ENCODE data around the gene TEX9. TPM values are rescaled to one million over a fixed set of nuclear protein-coding genes. Genes with fewer than 3 reads are reported as not detected.
A peak's percentile ranks its signal among the peaks of the same experiment; 100 is the strongest.
"Not testable (repeated sequence)": the region's sequence is repeated elsewhere in the genome, so short reads cannot be mapped to it uniquely, and the experiment has no call there.

TEX9 gene
- total RNA-seq, result 0.27 and 0.44 TPM in 2 replicates

DNA sequence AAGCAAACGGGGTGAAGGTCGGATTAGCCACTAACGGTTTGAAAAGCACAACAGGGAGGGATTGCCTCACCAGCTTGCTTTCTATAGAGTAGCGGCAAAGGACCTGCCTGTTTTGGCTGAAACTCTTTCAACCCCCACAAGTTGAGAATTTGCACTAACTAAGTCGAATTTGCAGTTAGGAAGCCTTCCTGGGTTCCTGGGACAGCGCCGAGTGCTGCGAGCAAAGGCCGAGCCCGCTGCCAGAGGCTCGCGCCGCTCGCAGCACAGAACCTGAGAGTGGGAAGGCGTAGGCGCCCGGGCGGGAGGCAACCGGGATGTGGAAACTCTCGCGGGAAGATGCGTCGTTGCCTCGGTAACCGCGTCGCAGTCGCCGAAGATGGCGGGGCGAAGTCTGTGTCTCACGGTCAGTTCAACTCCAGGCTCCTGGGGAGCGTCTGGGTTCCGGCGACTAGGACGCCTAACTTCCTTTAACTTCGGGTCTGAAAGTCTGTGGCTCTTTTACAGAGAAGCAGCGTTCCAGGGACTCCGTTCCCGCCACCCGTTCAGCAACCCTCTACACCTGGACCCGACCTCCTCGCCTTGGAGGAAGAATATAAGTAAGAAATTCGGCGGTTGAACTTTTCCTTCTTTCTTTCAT lies at the start of gene TEX9:
TEX9 (plus strand) TSS at position 352 of the 637 bp plus-strand sequence; CDS start at position 377, 25 bp downstream.
- peaks cover 45% of the 10 kb centered on the region for H3K27me3 Mint-ChIP-seq (ENCODE audit: low read depth)
- H3K36me3 Mint-ChIP-seq (ENCODE audit: low read depth), result no peaks in the 10 kb centered on the region
- H3K4me1 Mint-ChIP-seq (ENCODE audit: low read depth), result peaks cover 16% of the 10 kb centered on the region
- peak; percentile 76 for DNase-seq (ENCODE audit: low spot score)
- H3K9me3 Mint-ChIP-seq, result no peaks in the 10 kb centered on the region
- intact Hi-C loops (cut with micrococcal nuclease), result loop anchor here (2.0 to 10.0 kb wide), 2 partner anchors 50 to 118 kb away; no protein-coding TSS in a partner anchor
- peak within 1 kb of the TSS; percentile 85 for H3K4me3 Mint-ChIP-seq (ENCODE audit: low read depth)
- no peak within 1 kb of the TSS for H3K27ac Mint-ChIP-seq

GRCh38 chr15:56316561-56316960 lies 48.7 kb upstream of the TEX9 start:
- H3K27me3 Mint-ChIP-seq (ENCODE audit: low read depth); H3K36me3 Mint-ChIP-seq (ENCODE audit: low read depth); DNase-seq (ENCODE audit: low spot score): not testable (repeated sequence)

DNA sequence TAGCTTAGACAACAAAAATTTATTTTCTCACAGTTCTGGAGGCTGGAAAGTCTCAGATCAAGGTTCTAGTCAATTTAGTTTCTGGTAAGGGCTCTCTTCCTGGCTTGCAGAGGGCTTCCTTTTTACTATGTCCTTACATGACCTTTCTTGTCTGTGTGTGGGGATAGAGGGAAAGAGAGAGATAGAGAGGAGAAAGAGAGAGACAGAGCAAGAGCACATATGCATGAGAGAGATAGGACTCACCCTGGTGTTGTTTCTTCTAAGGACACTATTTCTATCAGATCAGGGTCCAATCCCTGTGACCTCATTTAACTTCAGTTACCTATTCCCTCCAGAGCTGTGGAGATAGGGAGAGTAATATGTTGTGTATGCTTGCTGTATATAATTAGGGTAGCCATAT lies 44.9 kb upstream of the TEX9 start:
- Mint-ChIP-seq H3K4me1 (ENCODE audit: low read depth) (no peaks in the 10 kb centered on the region), H3K4me3 (ENCODE audit: low read depth) (no peak overlapping the region), H3K27ac (no peak overlapping the region), H3K9me3 (peaks cover 17% of the 10 kb centered on the region), H3K27me3 (ENCODE audit: low read depth) (no peaks in the 10 kb centered on the region), H3K36me3 (ENCODE audit: low read depth) (no peaks in the 10 kb centered on the region)
- DNase-seq (ENCODE audit: low spot score), result no peak
- intact Hi-C loops (cut with micrococcal nuclease), result no loop called here

More at GRCh38 chr15:56316561-56316960, 48.7 kb upstream of the TEX9 start:
- H3K27ac Mint-ChIP-seq; H3K4me1 Mint-ChIP-seq (ENCODE audit: low read depth); H3K4me3 Mint-ChIP-seq (ENCODE audit: low read depth); intact Hi-C loops (cut with micrococcal nuclease): not testable (repeated sequence)
- H3K9me3 Mint-ChIP-seq, result peaks cover 17% of the 10 kb centered on the region

DNA sequence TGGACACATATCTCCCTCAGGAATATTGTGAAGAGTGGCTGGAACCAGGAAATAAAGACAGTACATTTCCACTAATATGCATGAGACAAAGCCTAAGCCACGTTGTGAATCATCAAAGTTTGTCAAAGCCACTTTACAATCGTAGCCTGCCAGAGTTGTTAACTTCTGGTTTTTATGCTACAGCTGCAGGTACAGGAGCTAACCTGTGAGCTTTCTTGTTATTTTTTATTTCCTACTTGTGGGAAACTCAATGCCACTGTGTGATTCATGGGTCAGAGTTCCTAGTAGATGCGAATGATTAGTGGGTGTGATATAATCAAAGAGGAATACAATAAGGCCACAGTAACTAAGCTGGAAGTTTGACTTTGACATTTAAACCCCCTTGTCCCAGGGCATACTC lies 44.4 kb upstream of the TEX9 start:
- Mint-ChIP-seq H3K27me3 (ENCODE audit: low read depth) (no peaks in the 10 kb centered on the region), H3K9me3 (peaks cover 17% of the 10 kb centered on the region), H3K4me1 (ENCODE audit: low read depth) (no peaks in the 10 kb centered on the region), H3K4me3 (ENCODE audit: low read depth) (no peak overlapping the region), H3K27ac (no peak overlapping the region), H3K36me3 (ENCODE audit: low read depth) (no peaks in the 10 kb centered on the region)
- DNase-seq (ENCODE audit: low spot score), result no peak
- intact Hi-C loops (cut with micrococcal nuclease), result no loop called here

- Mint-ChIP-seq H3K27me3 (ENCODE audit: low read depth) (no peaks in the 10 kb centered on the region), H3K9me3 (peaks cover 12% of the 10 kb centered on the region), H3K27ac (no peak overlapping the region), H3K4me1 (ENCODE audit: low read depth) (no peaks in the 10 kb centered on the region), H3K4me3 (ENCODE audit: low read depth) (no peak overlapping the region), H3K36me3 (ENCODE audit: low read depth) (no peaks in the 10 kb centered on the region)
- intact Hi-C loops (cut with micrococcal nuclease), result no loop called here
- DNase-seq (ENCODE audit: low spot score), result no peak
Measured at GRCh38 chr15:56322444-56322843, 42.8 kb upstream of the TEX9 start.

- no peak overlapping the region for H3K4me3 Mint-ChIP-seq (ENCODE audit: low read depth)
- no peaks in the 10 kb centered on the region for H3K36me3 Mint-ChIP-seq (ENCODE audit: low read depth)
- no peaks in the 10 kb centered on the region for H3K27me3 Mint-ChIP-seq (ENCODE audit: low read depth)
Measured at GRCh38 chr15:56323435-56323834, 41.8 kb upstream of the TEX9 start.

GRCh38 chr15:56325186-56325585 lies 40.0 kb upstream of the TEX9 start:
- Mint-ChIP-seq H3K36me3 (ENCODE audit: low read depth) (no peaks in the 10 kb centered on the region), H3K4me1 (ENCODE audit: low read depth) (no peaks in the 10 kb centered on the region), H3K9me3 (peaks cover 17% of the 10 kb centered on the region), H3K27me3 (ENCODE audit: low read depth) (no peaks in the 10 kb centered on the region), H3K27ac (no peak overlapping the region), H3K4me3 (ENCODE audit: low read depth) (no peak overlapping the region)
- intact Hi-C loops (cut with micrococcal nuclease), result no loop called here
- DNase-seq (ENCODE audit: low spot score), result no peak

More at GRCh38 chr15:56323435-56323834, 41.8 kb upstream of the TEX9 start:
- Mint-ChIP-seq H3K4me1 (ENCODE audit: low read depth) (no peaks in the 10 kb centered on the region), H3K9me3 (peaks cover 2% of the 10 kb centered on the region), H3K27ac (no peak overlapping the region)
- no peak for DNase-seq (ENCODE audit: low spot score)
- intact Hi-C loops (cut with micrococcal nuclease), result no loop called here

GRCh38 chr15:56327721-56328502 lies 37.3 kb upstream of the TEX9 start:
- Mint-ChIP-seq H3K9me3 (peaks cover 30% of the 10 kb centered on the region), H3K36me3 (ENCODE audit: low read depth) (no peaks in the 10 kb centered on the region)

DNA sequence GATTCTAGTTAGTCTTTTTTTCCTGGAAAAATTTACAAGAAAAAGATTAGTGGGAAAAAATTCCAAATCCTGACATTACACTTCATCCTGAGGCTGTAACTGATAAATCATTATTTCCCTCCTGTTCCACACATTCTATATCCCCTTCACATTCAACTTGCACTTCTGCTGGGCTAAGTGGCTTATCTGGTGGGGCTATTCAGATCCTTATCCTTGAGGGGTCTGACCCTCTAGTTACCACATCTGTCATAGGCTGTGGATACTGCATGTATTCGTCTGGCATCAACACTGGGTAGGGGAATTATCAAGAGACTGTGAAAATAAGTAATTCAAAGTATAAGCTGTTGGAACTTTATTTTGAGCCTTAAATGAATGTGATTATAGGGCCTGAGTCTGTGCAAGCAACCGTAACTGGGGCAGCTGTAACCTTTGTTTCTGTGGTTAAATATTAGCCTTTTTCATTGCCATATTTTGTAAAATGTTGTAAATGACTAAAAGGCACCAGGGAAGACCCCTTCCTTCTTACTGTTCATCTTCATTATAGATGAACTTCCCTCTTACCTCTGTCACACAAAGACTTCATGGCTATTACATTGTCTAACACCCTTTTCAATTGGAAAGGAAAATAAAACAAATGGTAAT lies 28.0 kb upstream of the TEX9 start:
- Mint-ChIP-seq H3K4me3 (ENCODE audit: low read depth) (no peak overlapping the region), H3K36me3 (ENCODE audit: low read depth) (no peaks in the 10 kb centered on the region), H3K4me1 (ENCODE audit: low read depth) (no peaks in the 10 kb centered on the region), H3K27me3 (ENCODE audit: low read depth) (peaks cover 3% of the 10 kb centered on the region), H3K27ac (no peak overlapping the region), H3K9me3 (no peaks in the 10 kb centered on the region)
- intact Hi-C loops (cut with micrococcal nuclease), result no loop called here
- DNase-seq (ENCODE audit: low spot score), result no peak

More at GRCh38 chr15:56327721-56328502, 37.3 kb upstream of the TEX9 start:
- H3K4me1 Mint-ChIP-seq (ENCODE audit: low read depth), result no peaks in the 10 kb centered on the region
- intact Hi-C loops (cut with micrococcal nuclease), result no loop called here
- H3K4me3 Mint-ChIP-seq (ENCODE audit: low read depth), result no peak overlapping the region
- H3K27ac Mint-ChIP-seq, result no peak overlapping the region
- DNase-seq (ENCODE audit: low spot score), result no peak
- H3K27me3 Mint-ChIP-seq (ENCODE audit: low read depth), result no peaks in the 10 kb centered on the region

GRCh38 chr15:56339594-56339993 lies 25.6 kb upstream of the TEX9 start:
- H3K27ac Mint-ChIP-seq, result no peak overlapping the region
- no peak for DNase-seq (ENCODE audit: low spot score)
- no peaks in the 10 kb centered on the region for H3K36me3 Mint-ChIP-seq (ENCODE audit: low read depth)
- H3K9me3 Mint-ChIP-seq, result no peaks in the 10 kb centered on the region
- H3K4me1 Mint-ChIP-seq (ENCODE audit: low read depth), result no peaks in the 10 kb centered on the region
- intact Hi-C loops (cut with micrococcal nuclease), result no loop called here
- peaks cover 3% of the 10 kb centered on the region for H3K27me3 Mint-ChIP-seq (ENCODE audit: low read depth)
- no peak overlapping the region for H3K4me3 Mint-ChIP-seq (ENCODE audit: low read depth)

DNA sequence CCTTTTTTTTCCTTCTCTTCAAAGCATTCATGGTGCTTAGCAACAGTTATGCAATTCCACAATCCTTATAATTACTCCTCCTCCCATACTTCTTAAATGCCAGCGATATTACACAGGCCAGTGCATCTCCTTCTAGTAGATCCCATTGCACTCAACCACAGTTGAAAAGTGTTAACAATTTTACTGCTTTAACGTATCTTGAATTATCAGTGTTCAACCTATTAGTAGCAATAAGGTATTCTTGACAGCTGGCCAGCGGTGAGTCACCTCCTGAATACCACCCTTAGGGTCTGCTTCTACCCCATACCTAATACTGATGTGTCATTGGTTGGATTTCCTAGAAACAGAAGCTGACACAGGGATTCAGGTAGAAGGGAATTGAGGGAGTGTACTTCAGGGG lies 24.0 kb upstream of the TEX9 start:
- Mint-ChIP-seq H3K27me3 (ENCODE audit: low read depth) (peaks cover 6% of the 10 kb centered on the region), H3K4me1 (ENCODE audit: low read depth) (no peaks in the 10 kb centered on the region)
- DNase-seq (ENCODE audit: low spot score), result no peak

DNA sequence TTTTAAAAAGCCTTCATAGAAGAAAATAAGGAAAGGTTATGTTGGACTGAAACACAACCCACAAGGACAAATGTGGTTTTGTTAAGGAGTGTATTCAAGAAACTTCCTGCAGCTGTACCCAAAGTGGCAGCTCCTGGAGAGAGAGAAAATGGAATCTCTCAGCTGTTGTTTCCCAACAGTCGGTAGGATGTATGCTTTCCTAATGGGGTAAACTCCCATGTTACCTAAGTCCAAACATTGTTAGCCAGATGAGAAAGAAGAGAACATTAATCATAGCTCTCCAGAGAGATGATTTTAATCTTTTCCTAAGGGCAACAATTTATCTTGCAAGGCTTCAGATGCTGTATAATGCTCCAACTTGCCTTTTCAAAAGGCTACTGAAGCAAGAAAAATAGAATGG lies 22.6 kb upstream of the TEX9 start:
- Mint-ChIP-seq H3K4me1 (ENCODE audit: low read depth) (no peaks in the 10 kb centered on the region), H3K27ac (no peak overlapping the region), H3K27me3 (ENCODE audit: low read depth) (peaks cover 9% of the 10 kb centered on the region), H3K9me3 (no peaks in the 10 kb centered on the region), H3K4me3 (ENCODE audit: low read depth) (no peak overlapping the region), H3K36me3 (ENCODE audit: low read depth) (no peaks in the 10 kb centered on the region)
- intact Hi-C loops (cut with micrococcal nuclease), result no loop called here
- no peak for DNase-seq (ENCODE audit: low spot score)

More for the DNA sequence above, 24.0 kb upstream of the TEX9 start:
- H3K9me3 Mint-ChIP-seq, result no peaks in the 10 kb centered on the region
- intact Hi-C loops (cut with micrococcal nuclease), result no loop called here
- no peak overlapping the region for H3K27ac Mint-ChIP-seq
- no peaks in the 10 kb centered on the region for H3K36me3 Mint-ChIP-seq (ENCODE audit: low read depth)
- H3K4me3 Mint-ChIP-seq (ENCODE audit: low read depth), result no peak overlapping the region

- Mint-ChIP-seq H3K36me3 (ENCODE audit: low read depth) (no peaks in the 10 kb centered on the region), H3K4me3 (ENCODE audit: low read depth) (no peak overlapping the region), H3K4me1 (ENCODE audit: low read depth) (no peaks in the 10 kb centered on the region), H3K27ac (no peak overlapping the region), H3K9me3 (no peaks in the 10 kb centered on the region), H3K27me3 (ENCODE audit: low read depth) (peaks cover 12% of the 10 kb centered on the region)
- no peak for DNase-seq (ENCODE audit: low spot score)
- intact Hi-C loops (cut with micrococcal nuclease), result no loop called here
Measured at GRCh38 chr15:56343879-56344278, 21.3 kb upstream of the TEX9 start.

Data from activated T-helper 2 cell treated with anti-CD3 and anti-CD28 coated beads, Interferon-gamma antibody, Interleukin-2, Interleukin-4, amounts not matched to agents 10 μg/mL and 5 μg/mL and 100 μg/mL, durations not matched to agents 14 hours and 24 hours and 36 hours (primary cell).